Caco-2 (cell line): ENCODE results near the gene RAB3B. TPM values are rescaled to one million over a fixed set of nuclear protein-coding genes. Genes with fewer than 3 reads are reported as not detected.

Experiments
- BruUV-seq: library from RNA; stranded (reverse); fragments of 400-500 nt; replicated peaks from 2 replicates; lab custom pipeline; 2021; lab: Mats Ljungman, UMichigan
- CTCF ChIA-PET: fragments of 300-600 bp; sonication (Branson Sonifier 250); formaldehyde crosslinking; loops from one replicate; lab custom pipeline; 2022; ENCODE audit warnings: antibody characterized with exemption; lab: Charles Lee
- POLR2A ChIA-PET: fragments of 300-600 bp; sonication (Branson Sonifier 250); formaldehyde crosslinking; loops from one replicate; lab custom pipeline; 2022; ENCODE audit warnings: antibody characterized with exemption; lab: Charles Lee
- DNase-seq, 2 experiments: peaks; one replicate each; pipeline versions ENCODE4 v3.0.0 to v3.0.0-alpha.2; 2020 to 2022
- H3K27me3 ChIP-seq: replicated peaks from 2 replicates; pipeline ENCODE4 v1.6.0; 2011; ENCODE audit warnings: low read length; ENCODE audit not compliant: control insufficient read depth, insufficient read depth
- H3K36me3 ChIP-seq: 2 replicates; pipeline ENCODE4 v1.5.1; 2011; ENCODE audit warnings: low read length; ENCODE audit not compliant: control insufficient read depth, insufficient read depth
- H3K4me1 ChIP-seq: fragments of 250-450 bp; sonication (Bioruptor Pico); 2 replicates; pipeline ENCODE4 v1.5.1; 2020; ENCODE audit warnings: mild to moderate bottlenecking
- H3K4me3 ChIP-seq: 2 replicates; pipeline ENCODE4 v1.5.1; 2011; ENCODE audit warnings: low read depth, mild to moderate bottlenecking, control low read depth, low read length
- H3K9me3 ChIP-seq: fragments of 250-450 bp; sonication (Bioruptor Pico); 2 replicates; pipeline ENCODE4 v1.5.1; 2020; ENCODE audit warnings: mild to moderate bottlenecking, moderate library complexity
- H3K27ac Mint-ChIP-seq: one replicate; pipeline ENCODE4 v1.8.0; 2022; ENCODE audit warnings: mixed read lengths; ENCODE audit not compliant: unreplicated experiment
- H3K27me3 Mint-ChIP-seq: one replicate; pipeline ENCODE4 v1.8.0; 2022; ENCODE audit warnings: mixed read lengths; ENCODE audit not compliant: insufficient read depth, unreplicated experiment
- H3K36me3 Mint-ChIP-seq: one replicate; pipeline ENCODE4 v1.8.0; 2022; ENCODE audit warnings: mild to moderate bottlenecking, mixed read lengths; ENCODE audit not compliant: insufficient read depth, unreplicated experiment
- H3K4me1 Mint-ChIP-seq: one replicate; pipeline ENCODE4 v1.8.0; 2022; ENCODE audit warnings: low read depth, mixed read lengths; ENCODE audit not compliant: unreplicated experiment
- H3K4me3 Mint-ChIP-seq: one replicate; pipeline ENCODE4 v1.8.0; 2022; ENCODE audit warnings: mild to moderate bottlenecking, moderate library complexity, mixed read lengths; ENCODE audit not compliant: unreplicated experiment
- H3K9me3 Mint-ChIP-seq: one replicate; pipeline ENCODE4 v1.8.0; 2022; ENCODE audit warnings: mixed read lengths; ENCODE audit not compliant: unreplicated experiment
- CTCF ChIP-seq, 2 experiments: fragments of 200-600 bp in 1 of 2; IDR thresholded peaks; 1 replicate in 1 of 2; 2 replicates in 1 of 2; pipeline versions ENCODE4 v1.5.1 to v1.8.0; 2011 to 2022; ENCODE audit warnings: antibody characterized with exemption in 1 of 2, control low read depth in 1 of 2, inconsistent platforms in 1 of 2, low read depth in 1 of 2, low read length in 1 of 2, mild to moderate bottlenecking in 1 of 2, moderate library complexity in 1 of 2; ENCODE audit not compliant: insufficient read depth in 1 of 2, severe bottlenecking in 1 of 2, unreplicated experiment in 1 of 2
- intact Hi-C: fragments of 100-400 bp; cut with micrococcal nuclease; formaldehyde crosslinking; loops from one replicate; pipeline ENCODE4 v1.10.0; 2022; ENCODE audit not compliant: unreplicated experiment
- total RNA-seq: library from RNA; stranded (reverse); gene quantifications from 2 replicates; pipeline ENCODE4 v1.2.3, GENCODE V29; 2022

Gene RAB3B
- total RNA-seq, 1 experiment from 2014 or later, result 11.6 TPM

GRCh38 chr1:51948491-51948915, 42.0 kb downstream of the RAB3B start:
- Mint-ChIP-seq H3K9me3 (no peaks in the 10 kb centered on the region), H3K36me3 (peaks cover 4% of the 10 kb centered on the region), H3K27me3 (no peaks in the 10 kb centered on the region), H3K4me3 (no peak overlapping the region), H3K4me1 (no peaks in the 10 kb centered on the region), H3K27ac (no peak overlapping the region)
- ChIA-PET POLR2A (no interaction called here), CTCF (no interaction called here)
- H3K4me1 ChIP-seq, result no peaks in the 10 kb centered on the region
- H3K9me3 ChIP-seq, result no peaks in the 10 kb centered on the region
- no peak overlapping the region for H3K4me3 ChIP-seq
- intact Hi-C loops, result no loop called here
- H3K27me3 ChIP-seq, result no peaks in the 10 kb centered on the region
- no peak for TF ChIP-seq CTCF (IDR thresholded peaks at IDR 0.05; ENCODE audit: insufficient read depth in 1 of 2, low read depth in 1 of 2, low read length in 1 of 2, severe bottlenecking in 1 of 2, unreplicated experiment in 1 of 2)
- no peaks in the 10 kb centered on the region for H3K36me3 ChIP-seq
- BruUV-seq, result no TSS peak
- no peak for DNase-seq

- no peak for TF ChIP-seq CTCF (IDR thresholded peaks at IDR 0.05; ENCODE audit: insufficient read depth in 1 of 2, low read depth in 1 of 2, low read length in 1 of 2, severe bottlenecking in 1 of 2, unreplicated experiment in 1 of 2)
- Mint-ChIP-seq H3K4me3 (no peak overlapping the region), H3K27ac (no peak overlapping the region), H3K4me1 (no peaks in the 10 kb centered on the region), H3K9me3 (peaks cover 13% of the 10 kb centered on the region), H3K36me3 (peaks cover 9% of the 10 kb centered on the region), H3K27me3 (no peaks in the 10 kb centered on the region)
- no peak for DNase-seq
- POLR2A ChIA-PET, result no interaction called here
- no TSS peak for BruUV-seq
- CTCF ChIA-PET, result no interaction called here
- Histone ChIP-seq H3K4me1 (no peaks in the 10 kb centered on the region), H3K9me3 (no peaks in the 10 kb centered on the region), H3K4me3 (no peak overlapping the region), H3K27me3 (no peaks in the 10 kb centered on the region), H3K36me3 (no peaks in the 10 kb centered on the region)
- intact Hi-C loops, result no loop called here
These were observed 44.2 kb downstream of the RAB3B start for GRCh38 chr1:51946300-51946699.

- H3K9me3 ChIP-seq, result no peaks in the 10 kb centered on the region
- no peaks in the 10 kb centered on the region for H3K4me1 ChIP-seq
- H3K36me3 ChIP-seq, result no peaks in the 10 kb centered on the region
- POLR2A ChIA-PET, result no interaction called here
- H3K4me3 ChIP-seq, result no peak overlapping the region
- Mint-ChIP-seq H3K36me3 (peaks cover 9% of the 10 kb centered on the region), H3K4me3 (no peak overlapping the region), H3K4me1 (no peaks in the 10 kb centered on the region), H3K27me3 (no peaks in the 10 kb centered on the region), H3K9me3 (peaks cover 19% of the 10 kb centered on the region), H3K27ac (no peak overlapping the region)
- no TSS peak for BruUV-seq
- no peak for DNase-seq
- CTCF ChIA-PET, result no interaction called here
- no peaks in the 10 kb centered on the region for H3K27me3 ChIP-seq
- intact Hi-C loops, result no loop called here
- TF ChIP-seq CTCF (IDR thresholded peaks at IDR 0.05; ENCODE audit: insufficient read depth in 1 of 2, low read depth in 1 of 2, low read length in 1 of 2, severe bottlenecking in 1 of 2, unreplicated experiment in 1 of 2), result no peak
These were observed 44.9 kb downstream of the RAB3B start for GRCh38 chr1:51945591-51945990.
